Prostate gland (tissue), 2 donors: ENCODE measurements around the gene TEX261. TPM values are rescaled to one million over a fixed set of nuclear protein-coding genes. Genes with fewer than 3 reads are reported as not detected.

Experiments
- DNase-seq: peaks from one replicate; pipeline ENCODE4 v3.0.0-alpha.2; 2019; ENCODE audit warnings: low spot score
- H3K27ac ChIP-seq, 2 donors: fragments of 200-600 bp; sonication (generic); 2 replicates each; pipeline ENCODE4 v1.5.1; 2017 to 2019
- H3K27me3 ChIP-seq: fragments of 200-600 bp; sonication (generic); replicated peaks from 2 replicates; pipeline ENCODE4 v1.5.1; 2019; ENCODE audit not compliant: insufficient read depth
- H3K36me3 ChIP-seq, 2 donors: fragments of 200-600 bp; sonication (generic); 1 replicate in 1 of 2; 2 replicates in 1 of 2; pipeline versions ENCODE4 v1.5.1 to v1.8.1; 2017 to 2019
- H3K4me1 ChIP-seq: fragments of 200-600 bp; sonication (generic); replicated peaks from 2 replicates; pipeline ENCODE4 v1.5.1; 2019
- H3K4me3 ChIP-seq, 2 donors: fragments of 200-600 bp; sonication (generic); 2 replicates each; pipeline ENCODE4 v1.5.1; 2017 to 2019
- H3K9me3 ChIP-seq: fragments of 200-600 bp; sonication (generic); 2 replicates; pipeline ENCODE4 v1.5.1; 2017
- CTCF ChIP-seq, 4 experiments: fragments of 200-600 bp in 2 of 4; fragments of 450-650 bp in 2 of 4; sonication (generic) in 2 of 4; IDR thresholded peaks; 1 replicate in 3 of 4; 2 replicates in 1 of 4; pipeline ENCODE4 v1.5.1; 2016 to 2019; ENCODE audit warnings: antibody characterized with exemption in 4 of 4, mild to moderate bottlenecking in 2 of 4, moderate library complexity in 2 of 4
- POLR2A ChIP-seq: fragments of 450-650 bp; IDR thresholded peaks from one replicate; pipeline ENCODE4 v1.6.1; 2016; ENCODE audit warnings: antibody characterized with exemption, mild to moderate bottlenecking
- POLR2AphosphoS5 ChIP-seq: sonication (generic); formaldehyde crosslinking; IDR thresholded peaks from one replicate; pipeline ENCODE4 v1.6.1; 2017; ENCODE audit warnings: antibody characterized with exemption
- WGBS: methylation state at CpG from one replicate; pipeline ENCODE4 v1.1.5; 2018; 5-methylcytosine and 5-hydroxymethylcytosine counted together
- intact Hi-C: fragments of 100-400 bp; cut with DNase I; formaldehyde crosslinking; loops from one replicate; pipeline ENCODE4 v1.14.2; 2022
- total RNA-seq, 2 donors: library from RNA; depleted of rRNA; stranded (reverse); fragments of >200 nt; gene quantifications; one replicate each; pipeline ENCODE4 v1.1.0, GENCODE V29; 2016

The TEX261 gene
- total RNA-seq, 2 donors from 2014 or later, result 41.4 to 45.2 TPM

- Histone ChIP-seq H3K4me1 (no peaks in the 10 kb centered on the region), H3K27ac (no peak overlapping the region), H3K9me3 (no peaks in the 10 kb centered on the region), H3K36me3 (no peaks in the 10 kb centered on the region), H3K4me3 (no peak overlapping the region), H3K27me3 (peaks cover 3% of the 10 kb centered on the region)
- TF ChIP-seq POLR2AphosphoS5 (no peak), POLR2A (no peak)
- DNase-seq, result no peak
- 63% methylated on average over 13 of the region's 14 CpGs for WGBS
- intact Hi-C loops, result no loop called here
These were observed 33.6 kb downstream of the TEX261 start for GRCh38 chr2:70960833-70961647.

GRCh38 chr2:70959851-70960832 is 34.5 kb downstream of the TEX261 start:
- no peaks in the 10 kb centered on the region for H3K36me3 ChIP-seq
- no peak overlapping the region for H3K4me3 ChIP-seq
- peaks cover 3% of the 10 kb centered on the region for H3K27me3 ChIP-seq
- WGBS, result 91% methylated on average over 17 of the region's 17 CpGs
- H3K4me1 ChIP-seq, result no peaks in the 10 kb centered on the region
- DNase-seq, result no peak
- no peak for TF ChIP-seq POLR2AphosphoS5
- no peak for TF ChIP-seq CTCF (IDR thresholded peaks at IDR 0.05)
- TF ChIP-seq POLR2A, result no peak
- no peak overlapping the region for H3K27ac ChIP-seq
- intact Hi-C loops, result no loop called here
- no peaks in the 10 kb centered on the region for H3K9me3 ChIP-seq

GRCh38 chr2:70959271-70959761 is 35.4 kb downstream of the TEX261 start:
- Histone ChIP-seq H3K27me3 (peaks cover under 1% of the 10 kb centered on the region), H3K36me3 (no peaks in the 10 kb centered on the region), H3K9me3 (no peaks in the 10 kb centered on the region), H3K27ac (no peak overlapping the region), H3K4me3 (no peak overlapping the region), H3K4me1 (no peaks in the 10 kb centered on the region)
- intact Hi-C loops, result no loop called here
- no peak for DNase-seq
- TF ChIP-seq CTCF (IDR thresholded peaks at IDR 0.05) (no peak), POLR2A (no peak), POLR2AphosphoS5 (no peak)
- 91% methylated on average over 9 of the region's 9 CpGs for WGBS

- no peaks in the 10 kb centered on the region for H3K4me1 ChIP-seq
- no peak overlapping the region for H3K27ac ChIP-seq
- H3K27me3 ChIP-seq, result no peaks in the 10 kb centered on the region
- no peak for DNase-seq
- TF ChIP-seq POLR2AphosphoS5 (no peak), POLR2A (no peak), CTCF (IDR thresholded peaks at IDR 0.05) (no peak)
- H3K36me3 ChIP-seq, result no peaks in the 10 kb centered on the region
- intact Hi-C loops, result no loop called here
- 91% methylated on average over 6 of the region's 6 CpGs for WGBS
- no peak overlapping the region for H3K4me3 ChIP-seq
- no peaks in the 10 kb centered on the region for H3K9me3 ChIP-seq
These were observed 35.9 kb downstream of the TEX261 start for GRCh38 chr2:70958759-70959158.

GRCh38 chr2:70957798-70958197 is 36.9 kb downstream of the TEX261 start:
- H3K9me3 ChIP-seq, result no peaks in the 10 kb centered on the region
- no peaks in the 10 kb centered on the region for H3K27me3 ChIP-seq
- 63% methylated on average over 6 of the region's 6 CpGs for WGBS
- no peak overlapping the region for H3K4me3 ChIP-seq
- no peak overlapping the region for H3K27ac ChIP-seq
- H3K4me1 ChIP-seq, result no peaks in the 10 kb centered on the region
- intact Hi-C loops, result no loop called here
- H3K36me3 ChIP-seq, result no peaks in the 10 kb centered on the region
- TF ChIP-seq POLR2A (no peak), POLR2AphosphoS5 (no peak), CTCF (IDR thresholded peaks at IDR 0.05) (no peak)
- DNase-seq, result no peak
